Upper lobe of right lung (tissue), 1 donor: ENCODE data around the gene HEPACAM2. TPM values are rescaled to one million over a fixed set of nuclear protein-coding genes. Genes with fewer than 3 reads are reported as not detected.

ENCODE experiments used
- ATAC-seq: fragments of 200-7000 bp; cut with Tn5 transposase; one replicate; pipeline ENCODE4 v1.9.1; 2020; ENCODE audit warnings: mild to moderate bottlenecking, moderate library complexity
- DNase-seq: peaks from one replicate; pipeline ENCODE4 v3.0.0-alpha.2; 2020
- H3K27ac ChIP-seq: fragments of 200-600 bp; one replicate; pipeline ENCODE4 v1.8.0; 2022
- H3K27me3 ChIP-seq: fragments of 200-600 bp; one replicate; pipeline ENCODE4 v1.8.0; 2022; ENCODE audit warnings: mild to moderate bottlenecking
- H3K36me3 ChIP-seq: fragments of 200-600 bp; one replicate; pipeline ENCODE4 v1.8.0; 2022
- H3K4me1 ChIP-seq: fragments of 200-600 bp; one replicate; pipeline ENCODE4 v1.8.0; 2022
- H3K4me3 ChIP-seq: fragments of 200-600 bp; one replicate; pipeline ENCODE4 v1.8.0; 2022; ENCODE audit warnings: mild to moderate bottlenecking
- H3K9me3 ChIP-seq: fragments of 200-600 bp; one replicate; pipeline ENCODE4 v1.8.0; 2022
- CTCF ChIP-seq: fragments of 200-600 bp; IDR thresholded peaks from one replicate; pipeline ENCODE4 v1.8.0; 2022; ENCODE audit warnings: antibody characterized with exemption
- intact Hi-C: fragments of 100-400 bp; cut with DNase I; formaldehyde crosslinking; loops from one replicate; pipeline ENCODE4 v1.11.0; 2022
- total RNA-seq: library from RNA; stranded (reverse); fragmentation: NEBNext Ultra II Directional; extraction: Animal tissue kit (Norgen Biotek cat#: 25700); gene quantifications from one replicate; pipeline ENCODE4 v1.2.1, GENCODE V29; 2021
- donor health status: DM: no; HTN: yes; CAD: no; lungs with severe emphysema.

HEPACAM2 gene
- total RNA-seq, 1 donor from 2014 or later = not detected

GRCh38 chr7:93161181-93161762 lies 65.0 kb downstream of the HEPACAM2 start:
- DNase-seq = no peak
- no peak overlapping the region for H3K4me3 ChIP-seq
- H3K4me1 ChIP-seq = no peaks in the 10 kb centered on the region
- no peak overlapping the region for H3K27ac ChIP-seq
- H3K36me3 ChIP-seq = no peaks in the 10 kb centered on the region
- no peaks in the 10 kb centered on the region for H3K9me3 ChIP-seq
- ATAC-seq = no peak
- no peaks in the 10 kb centered on the region for H3K27me3 ChIP-seq
- TF ChIP-seq CTCF = no peak
- intact Hi-C loops = no loop called here

- Histone ChIP-seq H3K36me3 (no peaks in the 10 kb centered on the region), H3K27ac (no peak overlapping the region), H3K9me3 (no peaks in the 10 kb centered on the region), H3K4me1 (no peaks in the 10 kb centered on the region), H3K4me3 (no peak overlapping the region), H3K27me3 (no peaks in the 10 kb centered on the region)
- TF ChIP-seq CTCF = no peak
- ATAC-seq (no peak), DNase-seq (no peak)
- intact Hi-C loops = no loop called here
These were observed 65.9 kb downstream of the HEPACAM2 start for GRCh38 chr7:93160410-93160809.

- no peak for TF ChIP-seq CTCF
- no peaks in the 10 kb centered on the region for H3K4me1 ChIP-seq
- H3K27ac ChIP-seq = no peak overlapping the region
- intact Hi-C loops = no loop called here
- no peak overlapping the region for H3K4me3 ChIP-seq
- no peaks in the 10 kb centered on the region for H3K27me3 ChIP-seq
- no peaks in the 10 kb centered on the region for H3K9me3 ChIP-seq
- no peak for DNase-seq
- ATAC-seq = no peak
- H3K36me3 ChIP-seq = no peaks in the 10 kb centered on the region
These were observed 66.8 kb downstream of the HEPACAM2 start for GRCh38 chr7:93159490-93159889.

- no peak for ATAC-seq
- TF ChIP-seq CTCF = no peak
These were observed 69.4 kb downstream of the HEPACAM2 start for GRCh38 chr7:93156884-93157283.

GRCh38 chr7:93150200-93150835 lies 76.0 kb downstream of the HEPACAM2 start:
- Histone ChIP-seq H3K36me3 (no peaks in the 10 kb centered on the region), H3K27ac (no peak overlapping the region), H3K4me1 (peaks cover 20% of the 10 kb centered on the region), H3K27me3 (no peaks in the 10 kb centered on the region), H3K4me3 (no peak overlapping the region), H3K9me3 (no peaks in the 10 kb centered on the region)
- ATAC-seq (peak; percentile 50), DNase-seq (no peak)
- TF ChIP-seq CTCF = no peak
- intact Hi-C loops = no loop called here

More at GRCh38 chr7:93156884-93157283, 69.4 kb downstream of the HEPACAM2 start:
- H3K4me1 ChIP-seq = no peaks in the 10 kb centered on the region
- no peak overlapping the region for H3K27ac ChIP-seq
- no peaks in the 10 kb centered on the region for H3K36me3 ChIP-seq
- no peaks in the 10 kb centered on the region for H3K9me3 ChIP-seq
- no peaks in the 10 kb centered on the region for H3K27me3 ChIP-seq
- DNase-seq = no peak
- no peak overlapping the region for H3K4me3 ChIP-seq
- intact Hi-C loops = no loop called here
